Measurements from ENCODE around the gene OSBPL8.
A peak's percentile ranks its signal among the peaks of the same experiment; 100 is the strongest.
"Not testable (repeated sequence)": the region's sequence is repeated elsewhere in the genome, so short reads cannot be mapped to it uniquely, and the experiment has no call there.

OSBPL8 gene

DNA sequence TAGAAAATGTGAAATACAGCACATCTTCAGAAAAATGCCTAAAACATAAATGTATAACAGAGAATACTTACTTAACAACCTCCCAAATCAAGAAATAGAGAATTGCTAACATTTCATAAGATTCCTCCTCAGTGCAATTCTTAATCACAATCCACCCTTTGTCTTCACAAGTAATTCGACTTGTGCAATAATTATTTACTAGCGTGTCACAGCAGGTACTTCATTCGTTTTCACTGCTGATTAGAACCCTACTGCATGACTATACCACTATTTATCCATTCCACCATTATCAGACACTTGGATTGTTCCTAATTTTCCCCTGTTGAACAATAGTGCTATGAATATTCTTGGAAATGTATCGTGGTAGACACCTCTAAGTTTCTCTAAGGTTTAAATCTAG, 146.4 kb downstream of the OSBPL8 start:
- no peak for DNase-seq

GRCh38 chr12:76410781-76411180, 148.8 kb downstream of the OSBPL8 start:
- no peak for DNase-seq

DNA sequence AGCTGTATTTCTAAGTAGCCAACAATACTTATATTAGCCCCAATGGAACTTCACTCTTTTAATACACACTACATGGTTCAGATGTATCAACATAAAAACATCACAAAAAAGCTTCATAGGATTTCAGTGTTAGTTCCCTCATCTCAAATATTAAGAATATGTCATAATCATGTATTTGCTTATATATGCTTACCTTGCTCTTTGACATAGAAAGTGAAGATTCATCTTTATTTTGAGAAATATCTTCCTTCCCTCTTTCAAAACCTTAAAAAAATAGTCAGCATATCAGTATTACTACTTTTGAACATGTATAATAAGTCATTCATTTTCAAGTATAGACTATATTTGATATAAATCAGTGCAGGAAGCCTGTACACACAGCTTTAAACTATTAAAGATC, 149.2 kb downstream of the OSBPL8 start:
- no peak for DNase-seq

- no peak for DNase-seq
These were observed 150.5 kb downstream of the OSBPL8 start for GRCh38 chr12:76409074-76409473.

- no peak for DNase-seq
These were observed 151.9 kb downstream of the OSBPL8 start for GRCh38 chr12:76407710-76408109.

- no peak for DNase-seq
These were observed 157.3 kb downstream of the OSBPL8 start for GRCh38 chr12:76402259-76402658.

DNA sequence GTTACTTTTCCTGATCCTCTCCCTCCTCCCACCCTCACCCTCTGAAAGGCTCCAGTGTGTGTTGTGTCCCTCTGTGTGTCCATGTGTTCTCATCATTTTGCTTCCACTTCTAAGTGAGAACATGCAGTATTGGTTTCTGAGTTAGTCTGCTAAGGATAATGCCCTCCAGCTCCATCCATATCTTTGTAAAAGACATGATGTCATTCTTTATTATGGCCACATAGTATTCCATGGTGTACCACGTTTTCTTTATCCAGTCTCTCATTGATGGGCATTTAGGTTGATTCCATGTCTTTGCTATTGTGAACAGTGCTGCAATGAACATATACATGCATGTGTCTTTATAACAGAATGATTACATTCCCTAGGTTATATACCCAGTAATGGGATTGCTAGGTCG, 159.4 kb downstream of the OSBPL8 start:
- DNase-seq, result no peak

DNA sequence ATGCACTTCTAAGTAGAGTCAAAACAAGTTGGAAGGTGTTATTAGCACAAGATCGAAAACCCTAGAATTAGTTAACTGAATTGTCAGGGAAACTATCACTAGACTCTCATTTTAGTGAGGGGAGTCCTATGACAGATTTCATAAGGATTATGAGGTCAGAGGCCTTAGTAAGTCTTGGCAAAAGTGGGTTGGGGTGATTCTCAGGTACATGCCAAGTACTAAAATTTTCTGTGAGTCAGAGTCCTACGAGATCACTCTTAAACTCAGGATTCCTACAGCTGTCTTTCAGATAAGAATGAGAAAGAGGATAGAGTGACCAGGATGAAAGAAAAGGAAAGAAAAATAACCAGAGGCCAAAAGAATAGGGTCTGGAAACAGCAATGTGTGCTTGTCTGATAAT, 160.5 kb downstream of the OSBPL8 start:
- no peak for DNase-seq

DNA sequence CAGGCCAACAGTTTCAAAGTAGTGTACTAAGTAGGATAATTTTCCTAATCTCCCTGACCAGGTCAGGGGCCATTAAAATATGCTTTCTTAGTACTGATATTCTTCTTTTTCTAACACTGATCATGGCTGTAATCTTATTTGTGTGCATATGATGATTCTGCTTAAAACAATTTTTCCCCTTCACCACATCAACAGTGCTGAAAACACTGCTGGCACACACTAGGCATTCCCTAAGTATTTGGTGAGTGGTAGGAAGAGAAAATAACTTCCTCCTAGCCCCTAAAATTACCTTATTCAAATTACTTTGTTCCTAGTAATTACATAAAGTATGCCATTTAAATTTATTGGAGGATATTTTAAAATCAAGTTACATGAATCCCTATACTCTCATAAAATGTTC, 161.5 kb downstream of the OSBPL8 start:
- no peak for DNase-seq

GRCh38 chr12:76391461-76391860, 168.1 kb downstream of the OSBPL8 start:
- no peak for DNase-seq

DNA sequence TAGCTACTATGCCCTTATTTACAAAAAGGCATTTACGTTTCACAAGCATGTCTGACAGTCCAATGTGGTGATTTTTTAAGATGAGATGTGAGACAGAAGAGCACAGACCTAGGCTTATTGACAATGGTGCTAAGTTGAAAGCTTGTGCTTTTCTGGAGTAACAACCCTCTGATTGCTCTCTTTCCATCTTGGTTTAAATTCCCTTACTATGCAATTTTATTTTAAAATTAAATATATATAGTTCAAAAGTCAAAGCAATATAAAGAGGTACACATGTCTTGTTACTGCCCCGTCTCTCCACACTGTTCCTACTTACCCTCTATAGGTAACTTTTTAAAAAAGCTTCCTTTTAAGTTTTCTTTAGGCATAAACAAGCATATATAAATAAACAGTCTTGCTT, 172.0 kb downstream of the OSBPL8 start:
- no peak for DNase-seq

GRCh38 chr12:76384560-76384959, 175.0 kb downstream of the OSBPL8 start:
- DNase-seq, result no peak

- DNase-seq, result no peak
These were observed 175.6 kb downstream of the OSBPL8 start for GRCh38 chr12:76383988-76384387.

GRCh38 chr12:76379261-76379660, 180.3 kb downstream of the OSBPL8 start:
- no peak for DNase-seq

DNA sequence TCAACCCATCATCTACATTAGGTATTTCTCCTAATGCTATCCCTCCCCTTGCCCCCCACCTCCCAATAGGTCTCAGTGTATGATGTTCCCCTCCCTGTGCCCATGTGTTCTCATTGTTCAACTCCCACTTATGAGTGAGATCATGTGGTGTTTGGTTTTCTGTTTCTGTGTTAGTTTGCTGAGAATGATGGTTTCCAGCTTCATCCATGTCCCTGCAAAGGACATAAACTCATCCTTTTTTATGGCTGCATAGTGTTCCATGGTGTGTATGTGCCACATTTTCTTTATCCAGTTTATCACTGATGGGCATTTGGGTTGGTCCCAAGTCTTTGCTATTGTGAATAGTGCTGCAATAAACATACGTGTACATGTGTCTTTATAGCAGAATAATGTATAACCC, 182.7 kb downstream of the OSBPL8 start:
- not testable (repeated sequence) for DNase-seq

DNA sequence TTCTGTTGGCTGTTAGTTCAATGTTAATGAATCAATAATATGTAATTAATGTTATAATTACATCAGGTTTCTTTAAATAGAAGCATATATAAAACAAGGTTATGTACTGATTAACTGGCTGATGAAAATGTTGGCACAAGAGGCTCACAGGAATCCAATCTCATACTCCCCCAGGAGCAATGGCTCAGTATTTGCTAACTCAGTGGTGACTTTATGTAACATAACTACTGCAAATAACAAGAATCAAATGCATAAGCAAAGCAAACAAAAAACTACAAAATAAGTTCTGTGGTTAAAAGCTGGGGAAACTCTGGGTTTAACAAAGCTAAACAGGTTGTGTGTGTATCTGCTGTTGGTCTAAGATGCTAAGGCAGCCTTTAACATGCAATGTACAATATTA, 183.6 kb downstream of the OSBPL8 start:
- peak in 1 of 5 experiments; percentile 10 for DNase-seq

GRCh38 chr12:76375470-76375869, 184.1 kb downstream of the OSBPL8 start:
- peak in 1 of 5 experiments; percentile 49 for DNase-seq

- DNase-seq, result peak in 1 of 5 experiments; percentile 42
These were observed 185.1 kb downstream of the OSBPL8 start for GRCh38 chr12:76374386-76375020.

GRCh38 chr12:76368230-76368629, 191.3 kb downstream of the OSBPL8 start:
- no peak for DNase-seq

GRCh38 chr12:76366163-76366562, 193.4 kb downstream of the OSBPL8 start:
- DNase-seq, result peak in 1 of 5 experiments; percentile 38

DNA sequence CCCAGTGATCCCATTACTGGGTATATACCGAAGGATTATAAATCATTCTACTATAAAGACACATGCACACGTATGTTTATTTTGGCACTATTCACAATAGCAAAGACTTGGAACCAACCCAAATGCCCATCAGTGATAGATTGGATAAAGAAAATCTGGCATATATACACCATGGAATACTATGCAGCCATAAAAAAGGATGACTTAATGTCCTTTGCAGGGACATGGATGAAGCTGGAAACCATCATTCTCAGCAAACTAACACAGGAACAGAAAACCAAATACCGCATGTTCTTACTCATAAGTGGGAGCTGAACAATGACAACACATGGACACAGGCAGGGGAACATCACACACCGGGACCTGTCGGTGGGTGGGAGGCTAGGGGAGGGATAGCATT, 195.4 kb downstream of the OSBPL8 start:
- DNase-seq, result not testable (repeated sequence)

- DNase-seq, result no peak
These were observed 199.3 kb downstream of the OSBPL8 start for GRCh38 chr12:76360316-76360715.

- no peak for DNase-seq
These were observed 203.5 kb downstream of the OSBPL8 start for GRCh38 chr12:76356071-76356470.

DNA sequence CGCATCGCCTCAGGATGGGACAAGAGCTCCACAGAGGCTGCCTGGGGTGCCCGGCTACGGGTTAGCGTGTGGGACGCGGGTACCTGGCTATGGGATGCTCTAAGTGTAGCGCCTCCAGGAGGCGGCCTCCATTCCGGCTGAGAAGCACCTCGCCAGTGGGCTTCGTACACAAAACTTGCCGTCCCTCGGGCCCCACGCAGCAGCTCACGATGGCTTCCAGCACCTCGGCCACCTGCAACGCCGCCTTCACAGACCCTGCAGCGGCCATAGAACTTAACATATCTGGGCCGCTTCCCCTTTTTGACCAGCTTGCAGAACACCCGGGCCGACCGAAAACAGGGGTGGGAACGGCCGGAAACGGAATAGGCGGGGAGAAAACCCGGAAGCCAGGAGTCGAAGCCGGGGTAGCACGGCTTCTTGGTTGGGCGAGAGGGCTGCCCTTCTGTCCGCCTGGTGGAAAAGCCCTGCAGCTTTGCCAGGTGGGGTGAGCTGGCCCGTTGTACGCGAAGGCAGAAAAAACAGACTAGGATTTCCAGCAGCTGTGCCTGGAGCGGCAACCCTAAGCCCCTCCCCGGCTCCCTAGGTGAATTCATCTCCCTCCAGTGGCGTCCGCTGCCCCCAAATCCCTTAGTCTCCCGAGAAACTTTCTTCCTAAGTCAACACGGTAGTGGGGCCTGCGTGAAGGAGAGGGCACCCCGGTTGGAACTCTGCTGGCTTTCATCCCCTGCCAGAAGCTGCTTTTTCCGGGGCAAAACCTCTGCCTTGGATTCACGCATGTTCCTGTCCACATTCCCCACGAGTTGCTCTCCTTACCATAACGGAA, 211.3 kb downstream of the OSBPL8 start, which contains the start of gene BBS10:
BBS10 (minus strand) TSS at position 337 of the 823 bp plus-strand sequence; CDS start at position 280, 57 bp downstream.
- peak; percentile 57 to 94 (median 76) for DNase-seq

All from T-helper 2 cell (primary cell).